NT2/D1 (cell line): ENCODE measurements around the gene ELANE.
"Not testable (repeated sequence)": the region's sequence is repeated elsewhere in the genome, so short reads cannot be mapped to it uniquely, and the experiment has no call there.

Experiments
- DNase-seq: peaks from one replicate; pipeline ENCODE4 v3.0.0-alpha.2; 2011; ENCODE audit warnings: low read depth, low spot score
- H3K27me3 ChIP-seq: 2 replicates; pipeline ENCODE4 v1.6.0; 2011; ENCODE audit warnings: mild to moderate bottlenecking; ENCODE audit not compliant: insufficient read length, insufficient read depth
- H3K36me3 ChIP-seq: 2 replicates; pipeline ENCODE4 v1.6.1; 2011; ENCODE audit warnings: mild to moderate bottlenecking, low read length, mixed read lengths; ENCODE audit not compliant: insufficient read depth, insufficient read length
- H3K4me1 ChIP-seq: 2 replicates; pipeline ENCODE4 v1.5.1; 2011; ENCODE audit not compliant: insufficient read depth, insufficient read length
- H3K4me3 ChIP-seq: 2 replicates; pipeline ENCODE4 v1.5.1; 2011; ENCODE audit warnings: low read depth; ENCODE audit not compliant: insufficient read length
- H3K9ac ChIP-seq: 2 replicates; pipeline ENCODE4 v1.6.0; 2011; ENCODE audit warnings: low read depth; ENCODE audit not compliant: insufficient read length
- H3K9me3 ChIP-seq: 2 replicates; pipeline ENCODE4 v1.5.1; 2011; ENCODE audit warnings: mild to moderate bottlenecking, low read length; ENCODE audit not compliant: insufficient read depth
- SUZ12 ChIP-seq: IDR thresholded peaks from 2 replicates; pipeline ENCODE4 v1.6.1; 2011; ENCODE audit not compliant: insufficient read length, insufficient read depth; ENCODE audit errors: extremely low read depth
- YY1 ChIP-seq: IDR thresholded peaks from 2 replicates; pipeline ENCODE4 v1.6.1; 2011; ENCODE audit not compliant: insufficient read length, insufficient read depth
- ZNF274 ChIP-seq: IDR thresholded peaks from 2 replicates; pipeline ENCODE4 v1.6.1; 2011; ENCODE audit warnings: mild to moderate bottlenecking, low read depth, low read length

ELANE gene

GRCh38 chr19:815775-816499, 36.2 kb upstream of the ELANE start:
- Histone ChIP-seq H3K4me3 (no peak overlapping the region), H3K9me3 (no peaks in the 10 kb centered on the region), H3K36me3 (peaks cover 58% of the 10 kb centered on the region), H3K4me1 (no peaks in the 10 kb centered on the region), H3K9ac (no peak overlapping the region), H3K27me3 (no peaks in the 10 kb centered on the region)
- TF ChIP-seq SUZ12 (no peak), YY1 (no peak)
- no peak for DNase-seq

GRCh38 chr19:816500-816857, 35.6 kb upstream of the ELANE start:
- TF ChIP-seq YY1 (no peak), ZNF274 (no peak), SUZ12 (no peak)
- Histone ChIP-seq H3K27me3 (no peaks in the 10 kb centered on the region), H3K4me1 (no peaks in the 10 kb centered on the region), H3K36me3 (peaks cover 52% of the 10 kb centered on the region), H3K9ac (no peak overlapping the region), H3K4me3 (no peak overlapping the region), H3K9me3 (no peaks in the 10 kb centered on the region)
- no peak for DNase-seq

- DNase-seq, H3K4me1 ChIP-seq, H3K27me3 ChIP-seq, H3K9me3 ChIP-seq, H3K9ac ChIP-seq, H3K4me3 ChIP-seq: not testable (repeated sequence)
- peaks cover 19% of the 10 kb centered on the region for H3K36me3 ChIP-seq
These were observed 31.9 kb upstream of the ELANE start for GRCh38 chr19:820212-820611.

DNA sequence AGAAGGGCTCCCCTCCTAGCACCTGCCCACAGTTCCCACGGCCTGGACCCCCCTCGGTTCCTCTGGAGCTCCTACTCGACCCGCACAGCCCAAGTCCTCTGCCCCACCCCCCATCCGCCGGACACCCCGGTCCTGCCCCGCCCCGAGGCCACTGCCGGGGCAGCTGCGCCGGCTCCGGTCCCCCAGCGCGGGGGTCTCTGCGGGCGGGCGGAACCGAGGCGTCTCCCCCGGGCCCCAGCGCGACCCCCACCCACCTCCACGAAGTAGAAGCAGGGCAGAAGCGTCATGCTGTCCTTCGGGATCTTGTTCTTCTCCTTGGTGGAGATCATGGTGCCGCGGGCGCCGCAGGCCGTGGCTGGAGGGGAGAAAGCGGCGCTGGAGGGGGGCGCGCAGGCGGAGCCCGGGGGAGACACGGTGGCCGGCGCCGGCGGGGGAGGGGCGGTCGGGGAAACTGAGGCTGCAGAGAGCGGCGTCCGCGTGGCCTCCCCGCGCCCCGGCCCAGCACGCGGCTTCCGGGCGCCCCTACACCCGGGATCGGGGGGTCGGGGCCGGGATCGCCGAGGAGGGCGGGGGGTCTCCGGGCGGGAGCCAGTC, 30.8 kb upstream of the ELANE start:
- H3K9me3 ChIP-seq = no peaks in the 10 kb centered on the region
- peaks cover 10% of the 10 kb centered on the region for H3K4me1 ChIP-seq
- H3K4me3 ChIP-seq = peak overlapping the region; percentile 48
- H3K9ac ChIP-seq = peak overlapping the region; percentile 66
- no peak for DNase-seq
- TF ChIP-seq YY1 = no peak
- no peak for TF ChIP-seq SUZ12
- no peak for TF ChIP-seq ZNF274
- H3K36me3 ChIP-seq = peaks cover 11% of the 10 kb centered on the region
- H3K27me3 ChIP-seq = no peaks in the 10 kb centered on the region

- Histone ChIP-seq H3K36me3 (peaks cover 8% of the 10 kb centered on the region), H3K4me3 (peak within 1 kb of the TSS; percentile 48), H3K9ac (peak within 1 kb of the TSS; percentile 66), H3K27me3 (no peaks in the 10 kb centered on the region), H3K4me1 (peaks cover 10% of the 10 kb centered on the region), H3K9me3 (no peaks in the 10 kb centered on the region)
- TF ChIP-seq YY1 = no peak
- no peak for TF ChIP-seq SUZ12
- no peak for TF ChIP-seq ZNF274
- DNase-seq = no peak
These were observed 30.1 kb upstream of the ELANE start, which contains the start of gene PLPPR3 for GRCh38 chr19:821825-822503. Gene PLPPR3, minus strand, starts transcription at chr19:821955. Its CDS starts 396 bp downstream, at chr19:821559.

GRCh38 chr19:823565-824121, 28.5 kb upstream of the ELANE start:
- Histone ChIP-seq H3K9me3 (no peaks in the 10 kb centered on the region), H3K4me1 (peaks cover 12% of the 10 kb centered on the region), H3K27me3 (no peaks in the 10 kb centered on the region), H3K9ac (peak overlapping the region; percentile 56), H3K36me3 (no peaks in the 10 kb centered on the region), H3K4me3 (no peak overlapping the region)
- no peak for DNase-seq
- TF ChIP-seq YY1 = no peak
- TF ChIP-seq SUZ12 = no peak
- no peak for TF ChIP-seq ZNF274

GRCh38 chr19:824885-825284, 27.2 kb upstream of the ELANE start:
- DNase-seq = no peak
- H3K36me3 ChIP-seq = no peaks in the 10 kb centered on the region
- TF ChIP-seq ZNF274 (no peak), SUZ12 (no peak), YY1 (no peak)
- no peaks in the 10 kb centered on the region for H3K27me3 ChIP-seq
- no peaks in the 10 kb centered on the region for H3K9me3 ChIP-seq
- no peak overlapping the region for H3K4me3 ChIP-seq
- no peak overlapping the region for H3K9ac ChIP-seq
- H3K4me1 ChIP-seq = peaks cover 12% of the 10 kb centered on the region
